Stimulated activated CD4-positive, alpha-beta T cell treated with anti-CD3 and anti-CD28 coated beads, Interleukin-1b, Interleukin-23, amount 100 ng/mL, for 48 hours (primary cell): ENCODE data around the gene ARHGEF26.

Experiments used
- DNase-seq: peaks from one replicate; pipeline ENCODE4 v3.0.0-alpha.2; 2020

ARHGEF26 gene

DNA sequence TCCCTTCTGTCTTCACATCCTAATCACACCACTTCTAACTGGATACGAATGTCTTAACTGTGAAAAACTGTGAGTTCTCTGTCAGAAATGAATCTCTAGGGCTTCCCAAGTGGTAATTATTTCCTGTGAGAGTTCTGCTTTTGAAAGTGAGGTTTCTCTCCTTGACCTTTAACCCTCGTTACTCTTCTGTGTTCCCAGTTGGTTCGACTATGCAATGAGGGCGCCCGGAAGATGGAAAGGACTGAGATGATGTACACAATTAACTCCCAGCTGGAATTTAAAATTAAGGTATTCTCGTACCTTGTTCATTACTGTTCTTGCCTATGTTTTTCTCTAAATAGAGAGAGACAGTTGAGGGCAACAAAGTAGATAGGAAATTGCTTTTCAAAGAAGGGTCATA is 96.5 kb downstream of the ARHGEF26 start:
- DNase-seq, result no peak

DNA sequence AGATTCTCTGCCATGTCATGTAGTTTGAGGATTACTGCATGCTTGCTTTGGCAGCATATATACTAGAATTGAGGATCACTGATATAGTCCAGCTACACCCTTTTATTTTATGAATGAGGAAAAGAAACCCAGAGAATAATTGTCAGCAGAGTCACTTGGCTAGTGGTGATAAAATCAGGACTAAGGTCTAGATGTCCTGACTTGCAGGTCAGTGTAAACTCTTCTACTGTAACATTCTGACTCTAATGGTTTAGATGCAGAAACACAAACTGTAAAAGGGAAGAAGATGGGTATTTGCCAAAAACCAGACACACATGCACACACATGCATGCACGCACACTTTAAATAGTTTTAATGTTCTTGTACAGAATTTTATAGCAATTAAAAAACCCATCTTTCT is 97.5 kb downstream of the ARHGEF26 start:
- DNase-seq, result no peak

DNA sequence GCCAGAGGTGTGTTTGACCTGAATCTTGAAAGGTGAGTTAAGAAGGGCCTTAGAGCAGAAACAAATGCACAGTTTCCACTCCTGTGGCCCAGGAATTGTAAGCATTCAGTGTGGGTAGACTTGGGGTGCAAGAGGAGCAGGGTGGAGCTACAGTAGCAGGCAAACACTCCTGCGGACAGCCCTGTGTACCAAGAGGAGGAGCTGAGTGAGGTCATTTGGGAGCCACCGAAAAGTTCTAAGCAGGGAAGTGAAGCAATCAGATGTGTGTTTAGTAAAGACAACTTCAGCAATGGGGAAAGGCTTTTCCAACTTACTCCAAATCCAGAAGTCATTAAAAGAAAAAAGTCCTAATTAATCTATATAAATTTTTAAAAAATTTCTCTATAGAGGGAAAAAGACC is 99.3 kb downstream of the ARHGEF26 start:
- DNase-seq, result no peak

DNA sequence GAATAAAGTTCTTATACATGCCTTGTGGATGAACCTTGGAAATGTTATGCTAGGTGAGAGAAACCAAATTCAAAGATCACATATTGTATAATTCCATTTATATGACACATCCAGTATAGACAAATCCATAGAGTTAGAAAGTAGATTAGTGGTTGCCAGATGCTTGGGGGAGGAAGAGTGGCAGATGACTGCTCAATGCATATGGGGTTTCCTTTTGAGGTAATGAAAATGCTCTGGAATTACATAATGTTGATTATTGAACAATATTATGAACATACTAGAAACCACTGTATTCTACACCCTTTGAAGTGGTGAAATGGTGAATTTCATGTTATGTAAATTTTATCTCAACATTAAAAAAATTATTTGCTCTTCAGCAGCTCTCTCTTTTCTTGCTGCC is 102.3 kb downstream of the ARHGEF26 start:
- no peak for DNase-seq

DNA sequence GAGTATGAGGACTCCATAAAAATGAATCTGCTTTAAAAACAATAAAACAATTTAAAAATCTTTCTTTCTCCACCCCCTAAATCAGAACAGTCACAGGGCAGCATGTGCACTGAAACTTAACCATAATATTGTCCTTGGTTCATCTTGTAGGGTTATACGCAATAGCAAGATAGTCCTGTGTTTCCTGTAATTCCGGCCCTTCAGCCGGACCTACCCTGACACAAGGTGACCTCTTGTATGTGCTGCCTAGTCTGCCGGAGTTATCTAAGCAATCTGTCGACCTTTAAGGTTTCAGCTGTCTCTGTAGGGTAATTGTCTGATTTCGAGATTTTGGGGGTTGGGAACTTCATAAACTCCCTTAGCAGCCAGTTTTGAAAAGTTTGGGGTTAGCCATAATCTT is 103.2 kb downstream of the ARHGEF26 start:
- DNase-seq, result no peak

DNA sequence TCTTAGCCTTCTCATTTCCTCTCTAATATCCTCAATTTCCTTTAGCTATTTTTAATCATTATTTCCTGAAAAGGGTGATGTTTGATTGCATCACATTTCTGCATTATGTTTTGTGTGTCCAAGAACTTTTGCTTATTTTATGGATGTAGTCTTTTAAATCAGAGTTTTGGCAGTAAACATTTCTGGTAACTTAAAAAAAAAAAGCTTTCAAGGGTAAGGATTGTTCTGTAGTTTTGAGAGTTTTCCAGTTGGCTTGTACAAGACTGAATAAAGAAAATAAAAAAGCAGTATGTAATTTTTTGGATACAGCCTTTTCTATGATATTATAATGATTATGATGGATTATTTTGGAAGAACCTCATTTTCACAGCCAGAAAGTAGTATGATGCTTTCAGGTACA is 103.7 kb downstream of the ARHGEF26 start:
- DNase-seq, result no peak

DNA sequence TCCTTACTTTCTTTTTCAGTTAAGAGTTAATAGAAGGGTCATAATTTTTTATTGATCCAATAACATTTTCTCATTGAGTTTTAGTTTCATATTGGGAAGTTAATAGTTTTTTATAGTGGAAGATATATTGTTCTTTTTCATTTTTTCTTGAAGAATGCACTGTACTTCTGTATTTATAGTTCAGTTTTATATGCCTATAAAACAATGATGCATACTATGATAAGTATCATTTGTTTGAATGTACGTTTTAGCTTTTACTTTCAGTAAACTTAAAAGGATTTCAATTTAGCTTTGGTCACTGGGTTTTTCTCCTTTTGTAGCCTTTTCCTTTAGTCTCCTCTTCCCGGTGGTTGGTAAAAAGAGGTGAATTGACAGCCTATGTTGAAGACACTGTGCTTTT is 104.3 kb downstream of the ARHGEF26 start:
- no peak for DNase-seq

DNA sequence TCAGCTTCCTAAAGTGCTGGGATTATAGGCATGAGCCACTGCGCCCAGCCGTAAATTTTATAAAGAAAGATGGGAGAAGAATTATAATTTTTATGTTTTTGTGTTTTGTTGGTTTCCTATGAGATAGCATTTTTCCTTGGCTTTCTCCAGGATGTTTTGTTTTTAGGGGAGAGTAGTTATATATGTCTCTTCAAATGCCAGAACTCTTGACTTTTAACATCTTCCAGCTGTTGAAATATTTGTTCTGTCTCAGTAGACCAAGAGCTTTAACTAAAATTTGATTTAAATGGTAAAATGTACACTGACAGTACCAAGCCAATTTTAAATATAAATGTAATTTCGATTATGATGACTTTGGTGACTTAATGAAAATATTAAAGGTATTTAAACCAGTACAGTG is 106.3 kb downstream of the ARHGEF26 start:
- no peak for DNase-seq

DNA sequence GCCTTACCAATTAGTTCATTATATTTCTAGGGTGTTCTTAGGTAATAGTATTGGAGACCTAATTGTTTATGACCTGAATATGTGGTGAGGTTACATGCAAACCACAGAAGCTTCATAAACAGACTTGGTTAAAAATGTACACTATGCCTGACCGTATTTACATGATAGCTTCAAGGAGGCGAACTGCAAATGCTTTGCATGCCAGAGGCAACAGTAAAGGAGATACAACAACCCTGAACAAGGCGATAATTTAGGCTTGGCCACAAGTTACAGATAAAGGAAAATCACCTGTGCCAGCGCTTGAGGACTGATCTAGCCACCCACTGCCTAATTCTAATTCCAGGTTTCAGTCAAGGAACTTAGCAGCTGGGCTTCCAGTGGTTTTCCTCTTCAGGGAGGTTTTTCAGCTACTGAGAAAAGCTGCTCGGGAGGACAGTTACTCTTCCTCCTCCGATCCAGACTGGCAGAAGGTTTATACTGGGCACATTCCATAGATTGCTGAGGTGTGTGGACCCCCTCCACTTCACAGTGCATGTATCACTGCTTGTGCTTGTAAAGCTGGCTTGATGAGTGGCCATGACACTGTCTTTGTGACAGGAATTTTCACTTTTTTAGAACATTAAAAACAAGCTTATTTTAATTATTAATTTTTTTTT is 107.5 kb downstream of the ARHGEF26 start:
- no peak for DNase-seq

DNA sequence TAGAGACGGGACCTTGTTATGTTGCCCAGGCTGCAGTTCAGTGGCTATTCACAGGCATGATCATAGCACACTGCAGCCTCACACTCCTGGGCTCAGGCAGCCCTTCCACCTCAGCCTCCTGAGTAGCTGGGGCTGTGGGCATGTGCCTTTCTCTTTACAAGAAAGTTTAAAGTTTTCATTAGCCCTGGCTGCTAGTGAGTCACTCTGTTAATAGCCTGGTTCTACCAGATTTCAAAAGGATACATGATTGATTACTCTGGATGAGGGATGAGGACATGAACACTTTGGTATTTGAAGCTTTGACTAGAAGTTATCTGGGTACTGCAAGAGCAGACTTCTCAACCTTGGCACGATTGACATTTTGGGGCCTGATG is 108.0 kb downstream of the ARHGEF26 start:
- no peak for DNase-seq

DNA sequence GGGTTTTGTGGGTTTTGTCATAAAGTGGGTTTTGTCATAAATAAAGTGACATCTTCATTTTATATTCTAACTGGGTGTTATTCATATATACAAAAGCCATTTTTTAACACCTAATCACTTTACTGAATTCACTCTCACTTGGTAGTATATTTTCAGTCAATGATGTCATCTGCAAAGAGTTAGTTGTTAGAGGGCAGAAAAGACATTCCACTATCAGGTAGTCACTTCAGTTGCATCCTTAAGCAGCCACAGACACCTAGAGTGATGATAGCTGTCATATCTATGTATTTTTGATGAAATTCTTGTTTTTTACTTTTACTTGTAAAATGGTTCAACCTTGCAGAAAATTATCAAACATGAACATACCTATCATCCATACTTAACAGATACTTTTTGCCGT is 114.1 kb downstream of the ARHGEF26 start:
- DNase-seq, result no peak

DNA sequence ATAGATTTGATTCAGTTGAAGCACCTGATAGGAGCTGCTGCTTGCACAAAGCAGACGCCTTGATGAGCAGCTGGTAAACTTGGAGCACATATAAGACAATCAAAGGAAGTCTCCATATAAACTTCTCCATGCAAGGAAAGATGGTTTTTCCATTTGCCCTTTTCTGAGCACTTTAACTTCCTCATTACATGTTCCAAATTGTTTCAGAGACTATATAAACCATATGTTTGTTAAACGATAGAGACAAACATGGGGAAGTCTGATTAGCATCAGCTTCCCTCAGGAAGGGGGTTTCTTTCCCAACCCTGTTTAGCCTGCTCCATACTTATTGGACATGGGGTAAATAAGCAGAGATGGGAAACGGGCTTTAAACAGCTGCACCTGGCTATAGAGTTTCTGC is 115.1 kb downstream of the ARHGEF26 start:
- no peak for DNase-seq

DNA sequence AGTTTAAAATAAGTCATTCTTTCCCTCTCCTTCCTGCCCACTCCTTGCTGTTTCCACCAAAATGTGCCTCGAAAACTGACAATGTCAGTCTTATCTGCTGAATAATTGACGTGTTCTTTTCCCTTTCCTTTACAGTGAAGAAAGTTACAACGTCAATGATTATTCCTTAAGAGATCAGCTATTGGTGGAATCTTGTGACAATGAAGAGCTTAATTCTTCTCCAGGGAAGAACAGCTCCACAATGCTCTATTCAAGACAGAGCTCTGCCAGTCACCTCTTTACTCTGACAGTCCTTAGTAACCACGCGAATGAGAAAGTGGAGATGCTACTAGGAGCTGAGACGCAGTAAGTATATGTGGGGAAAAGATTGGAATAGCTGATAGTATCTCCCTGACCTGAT is 119.0 kb downstream of the ARHGEF26 start:
- DNase-seq, result no peak

DNA sequence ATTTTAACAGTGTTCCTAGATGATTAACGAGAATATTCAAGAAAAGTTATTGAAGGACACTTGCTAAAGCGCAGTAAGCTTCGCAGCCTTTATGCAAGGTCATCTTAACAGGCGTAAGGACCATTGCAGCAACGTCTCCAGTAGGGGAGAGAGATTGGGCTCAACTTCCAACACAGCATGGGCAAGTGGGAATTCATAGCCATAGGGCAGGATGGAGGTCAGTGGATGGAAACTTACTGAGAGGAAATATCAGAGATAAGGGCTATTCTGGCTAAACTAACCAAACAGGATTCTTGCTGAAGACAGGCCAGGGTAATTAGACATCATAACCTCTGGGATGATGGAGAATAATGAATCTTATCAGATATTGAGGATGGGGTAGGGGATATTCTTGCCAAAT is 120.3 kb downstream of the ARHGEF26 start:
- DNase-seq, result no peak

DNA sequence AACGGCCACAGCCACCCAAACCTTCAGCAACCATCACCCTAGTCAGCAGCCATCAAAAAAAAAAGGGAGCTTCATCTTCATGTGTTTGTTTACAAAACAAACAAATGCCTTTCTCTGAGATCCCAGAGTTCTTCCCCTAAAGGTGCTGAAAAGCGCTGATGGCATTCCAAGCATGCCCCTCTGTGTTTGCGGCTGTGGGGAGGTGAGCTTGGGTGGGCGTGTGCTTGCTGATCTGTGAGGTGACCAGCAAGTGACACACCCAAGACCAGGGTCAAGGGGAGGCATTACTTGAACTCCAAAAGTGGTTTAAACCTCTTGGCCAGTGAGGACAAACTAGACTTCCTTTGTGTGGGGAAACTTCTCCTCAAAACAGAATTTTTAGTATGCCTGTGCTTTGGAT is 121.6 kb downstream of the ARHGEF26 start:
- no peak for DNase-seq

DNA sequence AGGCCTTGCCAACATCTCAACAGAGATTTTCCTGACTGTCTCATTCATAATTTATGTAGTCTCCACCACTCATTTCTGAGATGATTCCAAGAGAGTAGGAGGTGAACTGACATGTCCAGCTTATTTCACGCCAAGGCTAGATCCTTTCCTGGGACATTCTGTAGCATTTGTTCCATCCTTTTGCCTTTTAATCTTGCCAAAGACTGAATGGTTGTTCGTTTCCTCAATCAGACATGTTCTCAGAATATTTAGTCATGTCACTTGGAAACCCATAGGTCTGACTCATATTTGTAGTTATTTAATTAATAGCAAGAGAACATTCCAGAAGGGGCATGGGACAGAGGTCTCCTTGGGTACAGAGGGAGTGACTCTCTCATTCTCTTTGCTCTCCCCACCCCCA is 122.2 kb downstream of the ARHGEF26 start:
- no peak for DNase-seq

DNA sequence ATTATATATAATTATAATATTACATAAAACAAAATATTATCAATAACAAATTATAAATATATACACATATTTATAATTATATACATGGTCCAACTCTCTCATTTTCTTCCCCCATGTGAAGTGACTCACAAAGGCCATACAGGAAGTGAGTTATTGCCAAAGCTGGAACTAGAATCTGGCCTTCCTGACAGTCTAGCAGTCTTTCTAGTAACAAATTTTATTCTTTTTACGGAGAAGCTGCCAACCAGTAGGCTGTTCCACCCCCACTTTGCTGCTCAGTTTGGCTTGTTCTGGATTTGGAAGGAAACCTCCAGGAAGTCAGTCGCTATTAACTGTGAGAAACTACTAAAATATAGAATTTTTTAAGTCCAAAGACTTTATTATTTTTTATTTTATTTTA is 123.5 kb downstream of the ARHGEF26 start:
- no peak for DNase-seq

DNA sequence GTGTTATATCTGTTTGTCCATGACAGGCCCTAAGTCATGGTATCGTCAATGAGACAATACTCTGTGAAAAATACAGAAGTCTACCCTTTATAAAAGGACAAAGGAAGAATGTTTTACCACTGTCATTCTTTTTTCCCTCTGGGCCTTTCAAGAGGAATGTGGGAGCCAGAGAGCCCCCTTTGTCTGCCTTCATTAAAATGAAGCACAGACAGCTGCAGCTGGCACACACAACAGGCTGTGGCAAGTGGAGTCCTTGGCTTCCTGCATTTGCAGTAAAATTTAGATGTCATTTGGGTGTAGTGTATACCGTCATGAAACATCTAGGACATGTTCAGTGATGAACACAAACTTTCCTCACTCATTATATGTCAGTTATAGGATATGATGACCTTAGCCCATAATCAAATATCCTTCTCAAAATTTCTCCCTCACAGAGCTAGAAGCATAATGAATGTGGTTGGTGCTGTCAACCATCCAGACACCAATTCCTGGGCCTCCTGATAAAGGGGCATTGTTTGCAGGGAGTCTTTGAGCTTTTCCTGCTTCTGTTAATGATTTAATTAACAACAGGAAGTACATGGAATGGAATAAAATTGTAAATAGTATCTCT is 126.7 kb downstream of the ARHGEF26 start:
- no peak for DNase-seq

DNA sequence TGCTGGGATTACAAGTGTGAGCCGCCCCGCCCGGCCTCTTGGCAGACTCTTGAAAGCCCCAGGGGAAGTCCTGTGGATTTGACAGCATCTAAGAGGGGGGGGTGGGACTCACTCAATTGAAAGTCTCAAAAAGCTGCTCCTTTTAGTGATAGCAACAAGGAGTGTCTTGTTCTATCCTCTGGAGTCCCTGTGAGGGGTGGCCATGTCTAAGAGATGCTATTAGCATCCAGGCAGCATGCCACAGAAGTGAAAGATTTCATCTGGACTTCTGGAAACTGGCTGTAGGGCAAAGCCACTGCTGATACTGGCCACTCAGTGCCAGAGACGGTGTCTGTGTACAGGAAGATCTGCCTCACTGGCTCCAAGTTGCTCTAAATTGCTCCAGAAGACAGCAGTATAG is 129.1 kb downstream of the ARHGEF26 start:
- no peak for DNase-seq

DNA sequence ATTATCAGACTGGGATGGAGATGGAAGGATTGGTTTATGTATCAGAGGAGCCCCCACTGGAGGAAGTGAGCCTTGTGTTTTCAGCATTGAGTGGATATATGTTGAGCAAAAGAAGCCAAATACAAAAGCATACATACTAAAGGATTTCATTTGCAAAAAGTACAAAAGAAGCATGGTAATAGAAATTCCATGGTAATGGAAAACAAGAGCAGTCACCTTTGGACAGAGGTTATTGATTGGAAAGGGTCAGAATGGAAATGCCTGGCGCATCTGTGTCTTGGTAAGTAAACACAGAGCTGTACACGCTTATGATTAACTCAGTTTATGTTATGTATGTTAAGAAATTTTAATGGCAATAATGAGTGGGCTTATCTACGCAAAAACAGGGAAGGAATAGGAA is 130.4 kb downstream of the ARHGEF26 start:
- DNase-seq, result no peak

DNA sequence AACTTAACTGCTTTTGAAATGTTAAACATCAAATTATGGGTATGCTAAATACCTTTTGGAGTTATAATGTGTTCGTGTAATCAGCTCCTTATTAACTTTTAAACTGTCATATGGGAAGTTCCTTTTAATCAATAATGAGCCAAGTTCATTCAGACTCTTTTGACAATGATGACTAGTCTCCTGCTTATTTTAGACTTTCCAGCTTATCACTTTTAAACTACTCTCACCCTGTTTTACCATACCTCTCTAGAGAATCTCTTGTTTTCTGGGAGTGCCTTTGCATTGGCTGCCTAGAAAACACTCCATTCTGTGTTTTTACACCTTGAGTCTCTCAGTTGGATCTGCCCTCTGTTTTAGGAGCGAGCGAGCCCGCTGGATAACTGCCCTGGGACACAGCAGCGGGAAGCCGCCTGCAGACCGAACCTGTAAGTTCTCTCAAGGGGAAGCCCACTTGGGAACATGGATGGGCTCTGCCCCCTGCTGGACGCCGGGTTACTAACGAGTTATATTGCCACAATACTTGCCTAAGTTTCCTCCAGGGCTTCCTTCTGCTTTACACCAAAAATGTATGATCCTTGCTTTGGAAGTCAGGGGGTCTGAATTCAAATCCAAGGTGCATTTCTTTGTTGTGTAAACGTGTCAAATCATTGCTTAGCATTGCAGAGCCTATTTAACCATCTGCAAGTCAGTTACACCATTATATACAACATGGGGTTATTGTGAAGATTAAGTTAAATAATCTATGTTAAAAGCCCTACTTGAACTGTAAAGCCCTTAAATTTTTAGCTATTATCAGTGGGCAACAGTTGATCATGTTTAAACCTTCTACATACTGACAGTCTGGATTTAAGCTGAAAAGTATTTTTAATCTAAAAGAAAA is 131.8 kb downstream of the ARHGEF26 start:
- DNase-seq, result peak; percentile 69

DNA sequence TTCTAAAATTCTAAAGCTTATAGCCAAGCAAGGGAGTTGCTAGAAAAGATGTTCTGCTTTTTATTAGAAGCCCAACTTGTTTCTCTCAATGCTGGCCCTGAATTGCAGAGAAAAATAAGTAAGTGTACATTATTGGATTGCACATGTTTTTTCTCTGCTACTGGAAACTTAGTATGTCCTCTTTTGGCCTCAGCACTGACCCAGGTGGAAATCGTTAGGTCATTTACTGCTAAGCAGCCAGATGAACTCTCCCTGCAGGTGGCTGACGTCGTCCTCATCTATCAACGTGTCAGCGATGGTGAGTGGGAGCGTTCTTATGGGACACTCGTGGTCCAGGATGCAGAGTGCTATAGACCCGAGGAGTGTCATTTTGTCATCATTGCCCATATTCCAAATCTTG is 133.3 kb downstream of the ARHGEF26 start:
- no peak for DNase-seq

DNA sequence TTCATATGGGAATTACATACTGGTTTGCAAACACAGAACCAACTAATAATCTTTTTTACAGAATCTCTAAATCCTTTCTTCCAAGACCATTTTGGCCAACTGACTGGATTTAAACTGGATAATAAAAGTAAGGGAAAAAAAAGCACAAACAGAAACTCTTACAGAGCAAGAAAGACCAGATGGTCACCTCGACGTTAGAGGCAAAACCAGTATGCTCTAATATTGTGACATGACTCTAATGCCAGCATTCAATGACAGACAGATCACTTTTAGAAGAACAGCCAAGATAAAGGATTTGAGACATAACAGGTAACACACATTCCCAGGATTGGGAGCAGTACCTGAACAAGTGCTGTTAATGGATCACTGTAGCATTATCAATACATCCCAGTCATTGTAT is 152.2 kb downstream of the ARHGEF26 start:
- DNase-seq, result no peak

DNA sequence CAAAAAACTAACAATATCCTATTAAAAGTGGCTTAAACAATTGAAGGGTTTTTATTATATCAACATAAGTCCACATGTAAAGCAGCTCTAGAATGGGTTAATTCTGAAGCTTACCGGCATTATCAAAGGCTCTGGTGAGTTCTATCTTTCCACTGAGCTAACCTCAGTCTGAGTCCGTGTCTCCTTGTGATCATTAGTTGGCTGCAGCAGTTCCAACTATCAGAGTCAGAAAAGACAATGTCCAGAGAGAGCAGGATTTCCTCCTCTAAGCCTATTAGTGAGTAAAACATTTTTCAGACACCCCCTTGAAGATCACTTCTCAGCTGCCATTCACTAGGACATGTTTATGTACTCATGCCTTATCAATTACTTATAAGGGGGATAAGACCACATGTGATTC is 153.2 kb downstream of the ARHGEF26 start:
- no peak for DNase-seq
